ENCODE measurements around the gene TEN1. TPM values are rescaled to one million over a fixed set of nuclear protein-coding genes. Genes with fewer than 3 reads are reported as not detected.
A peak's percentile ranks its signal among the peaks of the same experiment; 100 is the strongest.

The TEN1 gene
- total RNA-seq, 3 donors from 2014 or later (not counting 1 experiment from before 2014, with no cell fraction given): 23.0 to 30.7 (median 24.3) TPM

DNA sequence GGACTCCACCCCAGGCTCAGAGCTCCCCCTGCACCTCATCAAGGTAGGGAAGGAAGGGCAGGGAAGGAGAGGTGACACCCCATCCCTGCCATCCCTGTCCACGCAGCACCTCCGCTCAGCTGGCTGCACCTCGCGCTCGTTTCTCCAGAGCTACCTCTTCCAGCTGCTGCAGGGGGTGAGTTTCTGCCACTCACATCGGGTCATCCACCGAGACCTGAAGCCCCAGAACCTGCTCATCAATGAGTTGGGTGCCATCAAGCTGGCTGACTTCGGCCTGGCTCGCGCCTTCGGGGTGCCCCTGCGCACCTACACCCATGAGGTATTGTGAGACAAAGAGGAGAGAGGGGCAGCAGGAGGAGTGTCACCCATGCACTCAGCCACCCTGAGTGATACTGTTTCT is 23.1 kb downstream of the TEN1 start:
- Histone ChIP-seq H3K36me3 (ENCODE audit: control insufficient read depth, insufficient read depth, low read length) (peaks cover 5% of the 10 kb centered on the region), H3K4me3 (ENCODE audit: low read length) (no peak overlapping the region), H3K27me3 (ENCODE audit: control insufficient read depth, insufficient read depth, low read length) (no peaks in the 10 kb centered on the region), H3K9me3 (ENCODE audit: control insufficient read depth, insufficient read depth, low read length) (no peaks in the 10 kb centered on the region), H3K27ac (ENCODE audit: low read length) (no peak overlapping the region), H3K4me1 (ENCODE audit: control insufficient read depth, insufficient read depth, low read length) (peaks cover 5% of the 10 kb centered on the region)
- no peak overlapping the region for H3K4me3 Mint-ChIP-seq
- DNase-seq (no peak), ATAC-seq (no peak)
- intact Hi-C loops (cut with micrococcal nuclease): no loop called here
- H3K27me3 Mint-ChIP-seq (ENCODE audit: low read depth in 2 of 2): no peaks in the 10 kb centered on the region
- TF ChIP-seq, protein P1, sequence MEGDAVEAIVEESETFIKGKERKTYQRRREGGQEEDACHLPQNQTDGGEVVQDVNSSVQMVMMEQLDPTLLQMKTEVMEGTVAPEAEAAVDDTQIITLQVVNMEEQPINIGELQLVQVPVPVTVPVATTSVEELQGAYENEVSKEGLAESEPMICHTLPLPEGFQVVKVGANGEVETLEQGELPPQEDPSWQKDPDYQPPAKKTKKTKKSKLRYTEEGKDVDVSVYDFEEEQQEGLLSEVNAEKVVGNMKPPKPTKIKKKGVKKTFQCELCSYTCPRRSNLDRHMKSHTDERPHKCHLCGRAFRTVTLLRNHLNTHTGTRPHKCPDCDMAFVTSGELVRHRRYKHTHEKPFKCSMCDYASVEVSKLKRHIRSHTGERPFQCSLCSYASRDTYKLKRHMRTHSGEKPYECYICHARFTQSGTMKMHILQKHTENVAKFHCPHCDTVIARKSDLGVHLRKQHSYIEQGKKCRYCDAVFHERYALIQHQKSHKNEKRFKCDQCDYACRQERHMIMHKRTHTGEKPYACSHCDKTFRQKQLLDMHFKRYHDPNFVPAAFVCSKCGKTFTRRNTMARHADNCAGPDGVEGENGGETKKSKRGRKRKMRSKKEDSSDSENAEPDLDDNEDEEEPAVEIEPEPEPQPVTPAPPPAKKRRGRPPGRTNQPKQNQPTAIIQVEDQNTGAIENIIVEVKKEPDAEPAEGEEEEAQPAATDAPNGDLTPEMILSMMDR (IDR thresholded peaks at IDR 0.05): no peak
- H3K9me3 Mint-ChIP-seq: no peaks in the 10 kb centered on the region
- no peak overlapping the region for H3K27ac Mint-ChIP-seq
- peaks cover 5 to 7% of the 10 kb centered on the region in 2 donors for H3K4me1 Mint-ChIP-seq
- 97% methylated on average over 12 of the region's 12 CpGs for WGBS (ENCODE audit: insufficient coverage)
- H3K36me3 Mint-ChIP-seq: no peaks in the 10 kb centered on the region

DNA sequence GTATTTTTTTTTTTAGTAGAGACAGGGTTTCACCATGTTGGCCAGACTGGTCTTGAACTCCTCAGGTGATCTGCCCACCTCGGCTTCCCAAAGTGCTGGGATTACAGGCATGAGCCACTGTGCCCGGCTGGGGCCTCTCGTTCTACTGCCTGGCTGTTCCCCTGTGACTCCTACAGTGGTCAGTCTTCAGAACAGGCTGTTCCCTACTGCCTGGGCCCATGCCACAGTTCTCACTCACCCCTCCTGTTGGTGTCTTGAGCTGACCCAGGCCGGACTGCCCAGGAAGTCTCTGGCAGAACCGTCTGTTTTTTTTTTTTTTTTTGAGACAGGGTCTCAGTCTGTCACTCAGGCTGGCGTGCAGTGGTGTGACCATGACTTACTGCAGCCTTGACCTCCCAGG is 24.9 kb downstream of the TEN1 start:
- no peaks in the 10 kb centered on the region for H3K27me3 Mint-ChIP-seq (ENCODE audit: low read depth in 2 of 2)
- TF ChIP-seq, protein P1 (IDR thresholded peaks at IDR 0.05): no peak
- H3K4me3 Mint-ChIP-seq: no peak overlapping the region
- no peaks in the 10 kb centered on the region for H3K4me1 Mint-ChIP-seq
- no peaks in the 10 kb centered on the region for H3K27me3 ChIP-seq (ENCODE audit: control insufficient read depth, insufficient read depth, low read length)
- no peak overlapping the region for H3K27ac Mint-ChIP-seq
- H3K9me3 ChIP-seq (ENCODE audit: control insufficient read depth, insufficient read depth, low read length): no peaks in the 10 kb centered on the region
- no peak overlapping the region for H3K27ac ChIP-seq (ENCODE audit: low read length)
- H3K36me3 ChIP-seq (ENCODE audit: control insufficient read depth, insufficient read depth, low read length): peaks cover 5% of the 10 kb centered on the region
- no peak for DNase-seq
- H3K4me3 ChIP-seq (ENCODE audit: low read length): no peak overlapping the region
- H3K9me3 Mint-ChIP-seq: no peaks in the 10 kb centered on the region
- no peaks in the 10 kb centered on the region for H3K36me3 Mint-ChIP-seq
- intact Hi-C loops (cut with micrococcal nuclease): no loop called here
- H3K4me1 ChIP-seq (ENCODE audit: control insufficient read depth, insufficient read depth, low read length): no peaks in the 10 kb centered on the region
- 83% methylated on average over 6 of the region's 6 CpGs for WGBS (ENCODE audit: insufficient coverage)
- ATAC-seq: no peak

DNA sequence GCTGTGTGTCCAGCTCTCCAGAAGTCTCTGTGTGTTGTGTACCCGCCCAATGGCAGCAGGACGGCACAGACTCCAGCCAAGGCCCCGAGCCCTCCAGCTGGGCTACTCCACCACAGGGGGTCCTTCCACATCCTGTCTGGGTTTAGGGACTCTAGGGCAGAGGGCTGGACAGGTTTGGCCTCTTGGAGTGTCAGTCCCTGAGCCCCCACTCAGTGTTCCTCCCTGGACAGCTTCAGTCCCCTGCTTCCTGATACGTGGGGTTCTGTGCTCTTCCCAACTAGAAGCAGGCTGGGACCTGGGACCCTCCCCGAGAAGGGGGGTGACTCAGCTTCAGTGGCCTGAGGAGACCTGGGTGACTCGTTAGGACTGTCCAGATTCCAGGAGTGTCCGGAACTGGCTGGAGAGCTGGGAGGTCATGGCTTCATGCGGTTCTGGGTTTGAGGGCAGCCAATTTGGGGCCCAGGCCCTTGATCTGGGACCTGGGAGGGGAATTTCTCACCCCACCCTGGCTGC is 25.8 kb downstream of the TEN1 start:
- H3K36me3 Mint-ChIP-seq: no peaks in the 10 kb centered on the region
- Histone ChIP-seq H3K27ac (ENCODE audit: low read length) (no peak overlapping the region), H3K27me3 (ENCODE audit: control insufficient read depth, insufficient read depth, low read length) (no peaks in the 10 kb centered on the region), H3K4me1 (ENCODE audit: control insufficient read depth, insufficient read depth, low read length) (no peaks in the 10 kb centered on the region), H3K36me3 (ENCODE audit: control insufficient read depth, insufficient read depth, low read length) (peaks cover 5% of the 10 kb centered on the region), H3K4me3 (ENCODE audit: low read length) (no peak overlapping the region), H3K9me3 (ENCODE audit: control insufficient read depth, insufficient read depth, low read length) (no peaks in the 10 kb centered on the region)
- H3K4me3 Mint-ChIP-seq: no peak overlapping the region
- TF ChIP-seq, protein P1 (IDR thresholded peaks at IDR 0.05): no peak
- H3K9me3 Mint-ChIP-seq: no peaks in the 10 kb centered on the region
- intact Hi-C loops (cut with micrococcal nuclease): loop anchor here (1.0 kb wide), 1 partner anchor 100 kb away; no protein-coding TSS in a partner anchor
- DNase-seq: no peak
- H3K4me1 Mint-ChIP-seq: no peaks in the 10 kb centered on the region
- WGBS (ENCODE audit: insufficient coverage): 89% methylated on average over 8 of the region's 8 CpGs
- H3K27me3 Mint-ChIP-seq (ENCODE audit: low read depth in 2 of 2): no peaks in the 10 kb centered on the region
- peak overlapping the region in 1 of 2 donors; percentile 7 for H3K27ac Mint-ChIP-seq
- ATAC-seq: no peak
